Adipocyte (in vitro differentiated cells): ENCODE results near the gene DNAH12.

Experiments used
- DNase-seq: peaks from one replicate; pipeline ENCODE4 v3.0.0-alpha.2; 2015; ENCODE audit warnings: low read depth
- H3K27me3 ChIP-seq: replicated peaks from 2 replicates; pipeline ENCODE4 v1.7.0; 2013; ENCODE audit warnings: mild to moderate bottlenecking, low read length, moderate library complexity; ENCODE audit not compliant: control insufficient read depth, insufficient read depth
- H3K36me3 ChIP-seq: 2 replicates; pipeline ENCODE4 v1.7.0; 2013; ENCODE audit warnings: low read length, mild to moderate bottlenecking, moderate library complexity; ENCODE audit not compliant: control insufficient read depth, insufficient read depth, severe bottlenecking
- H3K4me1 ChIP-seq: 2 replicates; pipeline ENCODE4 v1.7.0; 2013; ENCODE audit warnings: mild to moderate bottlenecking, low read length, moderate library complexity; ENCODE audit not compliant: control insufficient read depth, insufficient read depth
- H3K4me3 ChIP-seq: 2 replicates; pipeline ENCODE4 v1.7.0; 2013; ENCODE audit warnings: mild to moderate bottlenecking, low read length, moderate library complexity
- H3K9ac ChIP-seq: 2 replicates; pipeline ENCODE4 v1.7.0; 2013; ENCODE audit warnings: mild to moderate bottlenecking, low read length, moderate library complexity
- H3K9me3 ChIP-seq: 2 replicates; pipeline ENCODE4 v1.7.0; 2013; ENCODE audit warnings: mild to moderate bottlenecking, low read length, moderate library complexity; ENCODE audit not compliant: control insufficient read depth

Gene DNAH12

GRCh38 chr3:57268416-57268815, 275.7 kb downstream of the DNAH12 start:
- Histone ChIP-seq H3K9me3 (no peaks in the 10 kb centered on the region), H3K9ac (no peak overlapping the region), H3K27me3 (no peaks in the 10 kb centered on the region), H3K4me3 (no peak overlapping the region), H3K4me1 (no peaks in the 10 kb centered on the region), H3K36me3 (peaks cover 62% of the 10 kb centered on the region)
- peak; percentile 50 for DNase-seq

- no peak overlapping the region for H3K9ac ChIP-seq
- H3K9me3 ChIP-seq: no peaks in the 10 kb centered on the region
- DNase-seq: no peak
- no peak overlapping the region for H3K4me3 ChIP-seq
- no peaks in the 10 kb centered on the region for H3K4me1 ChIP-seq
- H3K27me3 ChIP-seq: no peaks in the 10 kb centered on the region
- peaks cover 79% of the 10 kb centered on the region for H3K36me3 ChIP-seq
These were observed 282.2 kb downstream of the DNAH12 start for GRCh38 chr3:57261929-57262328.

- Histone ChIP-seq H3K36me3 (peaks cover 75% of the 10 kb centered on the region), H3K9ac (no peak overlapping the region), H3K27me3 (no peaks in the 10 kb centered on the region), H3K4me1 (no peaks in the 10 kb centered on the region), H3K9me3 (no peaks in the 10 kb centered on the region), H3K4me3 (no peak overlapping the region)
- DNase-seq: no peak
These were observed 283.0 kb downstream of the DNAH12 start for GRCh38 chr3:57261119-57261518.

GRCh38 chr3:57257678-57258077, 286.5 kb downstream of the DNAH12 start:
- H3K27me3 ChIP-seq: no peaks in the 10 kb centered on the region
- H3K4me3 ChIP-seq: no peak overlapping the region
- no peaks in the 10 kb centered on the region for H3K9me3 ChIP-seq
- no peak for DNase-seq
- peaks cover 4% of the 10 kb centered on the region for H3K4me1 ChIP-seq
- H3K9ac ChIP-seq: no peak overlapping the region
- H3K36me3 ChIP-seq: peaks cover 63% of the 10 kb centered on the region

- Histone ChIP-seq H3K27me3 (no peaks in the 10 kb centered on the region), H3K9me3 (no peaks in the 10 kb centered on the region), H3K4me3 (no peak overlapping the region), H3K36me3 (peaks cover 60% of the 10 kb centered on the region), H3K9ac (no peak overlapping the region), H3K4me1 (peaks cover 12% of the 10 kb centered on the region)
- no peak for DNase-seq
These were observed 287.3 kb downstream of the DNAH12 start for GRCh38 chr3:57256844-57257243.

- H3K36me3 ChIP-seq: peaks cover 46% of the 10 kb centered on the region
- H3K9ac ChIP-seq: no peak overlapping the region
- peaks cover 13% of the 10 kb centered on the region for H3K4me1 ChIP-seq
- DNase-seq: peak; percentile 13
- H3K27me3 ChIP-seq: no peaks in the 10 kb centered on the region
- H3K9me3 ChIP-seq: no peaks in the 10 kb centered on the region
- H3K4me3 ChIP-seq: no peak overlapping the region
These were observed 291.7 kb downstream of the DNAH12 start for GRCh38 chr3:57252404-57252803.

- no peak overlapping the region for H3K4me3 ChIP-seq
- H3K36me3 ChIP-seq: peaks cover 96% of the 10 kb centered on the region
- H3K9me3 ChIP-seq: no peaks in the 10 kb centered on the region
- no peaks in the 10 kb centered on the region for H3K4me1 ChIP-seq
- H3K27me3 ChIP-seq: no peaks in the 10 kb centered on the region
- DNase-seq: no peak
- no peak overlapping the region for H3K9ac ChIP-seq
These were observed 299.2 kb downstream of the DNAH12 start for GRCh38 chr3:57244946-57245345.
